ENCODE data around the gene RDH11. TPM values are rescaled to one million over a fixed set of nuclear protein-coding genes. Genes with fewer than 3 reads are reported as not detected.
A peak's percentile ranks its signal among the peaks of the same experiment; 100 is the strongest.
"Not testable (repeated sequence)": the region's sequence is repeated elsewhere in the genome, so short reads cannot be mapped to it uniquely, and the experiment has no call there.

RDH11 gene, protein sequence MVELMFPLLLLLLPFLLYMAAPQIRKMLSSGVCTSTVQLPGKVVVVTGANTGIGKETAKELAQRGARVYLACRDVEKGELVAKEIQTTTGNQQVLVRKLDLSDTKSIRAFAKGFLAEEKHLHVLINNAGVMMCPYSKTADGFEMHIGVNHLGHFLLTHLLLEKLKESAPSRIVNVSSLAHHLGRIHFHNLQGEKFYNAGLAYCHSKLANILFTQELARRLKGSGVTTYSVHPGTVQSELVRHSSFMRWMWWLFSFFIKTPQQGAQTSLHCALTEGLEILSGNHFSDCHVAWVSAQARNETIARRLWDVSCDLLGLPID
- total RNA-seq: 10 to 100 TPM; 29.9 to 31.7 TPM
- long read RNA-seq, donor 1, transcript RDH11-201 (7 exons, 2,588 nt): major isoform, 13 of 21 reads
- long read RNA-seq, donor 1, partial matches to known transcripts: 2 of 21 reads
- long read RNA-seq, donor 1, other reads (novel, unspliced or antisense): 3 of 21 reads
- long read RNA-seq, donor 2, transcript RDH11-202 (6 exons, 1,064 nt): minor isoform, 5 of 169 reads
- long read RNA-seq, donor 2, transcript RDH11-201 (7 exons, 2,588 nt): major isoform, 140 of 169 reads
- long read RNA-seq, donor 2, partial matches to known transcripts: 6 of 169 reads
- long read RNA-seq, donor 2, other reads (novel, unspliced or antisense): 12 of 169 reads

DNA sequence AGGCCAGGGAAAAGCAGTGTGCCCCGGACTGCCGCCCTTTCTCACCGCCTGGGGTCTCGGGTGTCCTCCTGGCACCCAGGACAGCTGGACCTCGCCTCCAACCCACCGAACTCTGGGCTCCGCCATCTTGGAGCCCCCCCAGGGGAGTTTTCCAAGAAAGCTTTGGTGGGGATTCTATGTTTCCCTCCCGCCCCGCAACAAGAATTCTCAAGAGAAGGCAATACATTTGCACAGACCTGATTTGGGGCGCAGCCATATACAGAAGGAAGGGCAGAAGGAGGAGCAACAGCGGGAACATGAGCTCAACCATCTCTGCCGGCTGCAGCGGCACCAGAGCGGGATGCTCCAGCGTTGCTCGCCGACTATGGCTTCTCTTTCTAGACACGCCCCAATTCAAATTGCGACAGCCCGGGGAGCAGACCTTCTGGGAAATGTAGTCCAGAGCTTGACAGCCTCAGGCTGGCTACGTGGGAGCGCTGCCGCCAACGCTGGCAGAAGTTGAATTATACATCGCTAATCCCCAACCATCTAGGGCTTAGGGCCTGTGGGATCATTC, at the start of gene RDH11:
TSS of gene RDH11 (minus strand) at position 371 of the 556 bp plus-strand sequence. CDS start at position 310, 61 bp downstream.
- peak; percentile 94 for DNase-seq (ENCODE audit: low spot score)
- intact Hi-C loops (cut with DNase I): no loop called here

DNA sequence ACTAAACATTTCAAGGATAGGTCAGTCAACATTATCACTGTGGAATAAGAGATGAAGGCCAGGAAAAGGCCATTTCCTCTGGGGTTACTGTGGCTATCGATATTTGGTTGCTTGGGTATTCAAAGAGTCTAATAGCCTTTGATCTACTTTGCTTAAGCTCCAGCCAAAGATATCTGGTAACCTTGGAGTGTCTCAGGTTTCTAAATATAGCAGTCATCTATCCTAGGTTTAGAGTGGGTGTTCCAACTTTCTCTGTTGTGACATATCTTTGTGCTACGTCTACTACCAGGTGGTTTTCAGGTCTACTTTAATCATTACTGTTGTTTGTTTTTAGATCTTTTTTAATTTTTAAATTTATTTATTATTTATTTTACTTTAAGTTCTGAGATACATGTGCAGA, 48.5 kb upstream of the RDH11 start:
- intact Hi-C loops (cut with DNase I): no loop called here
- DNase-seq (ENCODE audit: low spot score): no peak

DNA sequence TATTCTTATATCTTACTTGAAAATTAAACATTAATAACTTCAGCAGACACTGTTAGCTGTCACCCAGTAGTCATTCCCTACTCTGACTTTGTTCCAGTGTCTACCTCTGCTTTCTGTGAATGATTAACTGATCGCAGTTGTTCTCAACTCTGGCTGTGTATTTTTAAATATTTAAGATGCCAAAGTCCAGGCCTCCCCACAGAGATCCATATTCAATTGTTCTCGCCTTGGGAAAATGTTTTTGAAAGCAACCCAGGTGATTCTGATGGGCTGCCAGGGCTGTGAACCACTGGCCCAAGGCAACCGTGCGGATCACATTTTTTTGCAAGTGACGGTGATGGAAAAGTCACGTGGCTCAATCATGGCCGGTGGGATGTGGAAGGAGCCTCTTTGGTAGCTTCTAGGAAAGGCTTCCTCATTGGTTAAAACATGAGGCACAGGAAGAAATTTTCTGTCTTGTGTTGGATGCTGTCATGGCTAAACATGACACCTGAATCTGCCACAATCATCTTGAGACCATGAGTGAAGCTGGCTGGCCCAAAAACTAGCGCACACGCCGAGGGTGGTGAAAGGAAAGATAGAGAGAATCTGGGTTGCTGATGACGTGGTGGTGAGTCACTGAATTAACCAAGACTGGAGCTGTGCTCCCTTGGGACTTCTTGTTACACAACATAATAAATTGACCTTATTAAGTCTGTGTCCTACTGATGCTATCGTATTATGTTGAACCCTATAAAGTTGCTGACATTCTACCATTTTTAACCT, 43.4 kb upstream of the RDH11 start:
- intact Hi-C loops (cut with DNase I): no loop called here
- peak; percentile 88 for DNase-seq (ENCODE audit: low spot score)

DNA sequence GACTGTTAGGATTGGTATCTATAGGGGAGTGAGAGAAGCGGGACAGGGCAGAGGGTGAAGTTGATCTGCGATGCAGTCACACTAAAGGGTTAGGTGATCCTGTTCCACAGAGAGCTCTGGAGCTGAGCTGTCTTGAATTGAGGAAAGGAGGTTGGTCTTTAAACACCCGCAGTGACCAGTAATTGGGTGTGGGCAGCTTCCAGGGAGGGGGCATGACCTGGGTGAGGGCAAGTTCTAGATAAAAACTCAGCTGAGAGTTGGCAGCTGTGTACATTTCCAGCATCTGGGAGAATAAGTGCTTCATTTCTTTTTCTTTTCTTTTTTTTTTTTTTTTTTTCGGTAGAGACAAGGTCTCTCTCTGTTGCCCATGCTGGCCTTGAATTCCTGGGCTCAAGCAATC, 41.2 kb upstream of the RDH11 start:
- DNase-seq (ENCODE audit: low spot score): no peak
- intact Hi-C loops (cut with DNase I): no loop called here

DNA sequence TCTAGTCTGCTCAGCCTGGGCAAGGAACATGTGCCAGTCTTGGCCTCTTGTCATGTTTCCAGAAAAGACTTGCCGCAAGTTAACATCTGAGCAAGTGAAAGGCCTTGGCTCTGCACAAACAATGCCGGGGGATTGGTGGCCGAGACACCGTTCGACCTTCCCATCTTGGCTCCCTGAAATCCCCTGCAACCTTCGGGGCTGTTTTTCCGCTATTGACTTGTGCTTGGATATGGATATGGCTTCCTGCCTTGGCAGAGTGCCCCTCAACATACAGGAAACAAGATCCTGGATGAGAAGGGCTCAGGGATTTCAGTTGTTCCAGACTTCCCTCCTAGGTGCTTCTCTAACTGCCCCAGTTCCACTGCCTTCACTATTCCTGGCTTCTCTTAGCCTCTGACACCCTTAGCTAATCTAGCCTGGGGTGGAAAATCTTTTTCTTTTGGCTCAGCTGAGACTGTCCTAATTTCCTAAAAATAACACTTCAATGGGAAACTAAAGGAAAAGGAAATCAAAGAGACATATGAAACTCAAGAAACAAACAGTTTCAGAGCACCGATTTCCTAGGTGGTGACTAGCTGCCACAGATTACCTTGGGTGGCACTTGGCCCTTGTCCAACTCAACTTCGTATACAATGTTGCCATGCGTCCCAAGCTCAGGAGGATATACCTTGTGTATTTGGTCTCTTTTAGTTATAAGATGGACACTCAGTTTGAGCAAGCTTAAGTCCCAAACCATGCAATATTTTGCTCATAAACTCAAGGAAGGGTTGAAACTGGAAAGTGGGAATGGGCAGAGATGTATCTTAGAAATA, 40.0 kb upstream of the RDH11 start:
- intact Hi-C loops (cut with DNase I): no loop called here
- no peak for DNase-seq (ENCODE audit: low spot score)

DNA sequence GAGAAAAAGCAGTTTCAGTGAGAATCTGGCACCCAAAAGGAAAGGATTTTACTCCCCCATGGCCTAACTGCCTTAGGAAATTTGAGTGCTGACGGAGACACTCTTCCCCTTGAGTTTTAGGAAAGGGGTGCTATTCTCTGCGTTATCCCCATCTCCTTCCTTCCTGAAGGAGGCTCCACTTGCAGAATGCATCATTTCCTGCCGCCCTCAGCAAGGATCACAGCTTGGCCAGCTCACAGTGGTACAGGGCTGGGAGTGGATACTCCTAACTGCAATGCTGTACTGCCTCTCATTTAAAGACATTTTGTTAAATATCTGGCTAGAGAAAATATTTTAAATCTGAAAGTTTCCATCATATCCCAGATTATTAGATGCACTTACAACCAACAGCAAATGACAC, 39.1 kb upstream of the RDH11 start:
- no peak for DNase-seq (ENCODE audit: low spot score)
- intact Hi-C loops (cut with DNase I): no loop called here

DNA sequence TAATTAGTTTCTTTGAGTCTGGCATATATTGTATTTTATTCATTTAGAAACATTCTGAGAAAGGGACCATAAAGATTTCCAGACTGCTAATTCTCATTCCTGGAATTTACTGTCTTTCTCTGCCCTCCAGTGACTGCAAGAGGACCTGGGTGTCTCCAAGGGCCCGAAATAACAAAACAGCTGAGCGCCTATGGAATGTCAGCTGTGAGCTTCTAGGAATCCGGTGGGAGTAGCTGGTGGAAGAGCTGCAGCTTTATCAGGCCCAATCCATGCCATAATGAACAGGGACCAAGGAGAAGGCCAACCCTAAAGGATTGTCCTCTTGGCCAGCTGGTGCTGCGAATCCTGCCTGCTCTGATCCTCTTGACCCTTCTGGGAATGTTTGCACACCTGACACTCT, 38.1 kb upstream of the RDH11 start:
- intact Hi-C loops (cut with DNase I): no loop called here
- no peak for DNase-seq (ENCODE audit: low spot score)

DNA sequence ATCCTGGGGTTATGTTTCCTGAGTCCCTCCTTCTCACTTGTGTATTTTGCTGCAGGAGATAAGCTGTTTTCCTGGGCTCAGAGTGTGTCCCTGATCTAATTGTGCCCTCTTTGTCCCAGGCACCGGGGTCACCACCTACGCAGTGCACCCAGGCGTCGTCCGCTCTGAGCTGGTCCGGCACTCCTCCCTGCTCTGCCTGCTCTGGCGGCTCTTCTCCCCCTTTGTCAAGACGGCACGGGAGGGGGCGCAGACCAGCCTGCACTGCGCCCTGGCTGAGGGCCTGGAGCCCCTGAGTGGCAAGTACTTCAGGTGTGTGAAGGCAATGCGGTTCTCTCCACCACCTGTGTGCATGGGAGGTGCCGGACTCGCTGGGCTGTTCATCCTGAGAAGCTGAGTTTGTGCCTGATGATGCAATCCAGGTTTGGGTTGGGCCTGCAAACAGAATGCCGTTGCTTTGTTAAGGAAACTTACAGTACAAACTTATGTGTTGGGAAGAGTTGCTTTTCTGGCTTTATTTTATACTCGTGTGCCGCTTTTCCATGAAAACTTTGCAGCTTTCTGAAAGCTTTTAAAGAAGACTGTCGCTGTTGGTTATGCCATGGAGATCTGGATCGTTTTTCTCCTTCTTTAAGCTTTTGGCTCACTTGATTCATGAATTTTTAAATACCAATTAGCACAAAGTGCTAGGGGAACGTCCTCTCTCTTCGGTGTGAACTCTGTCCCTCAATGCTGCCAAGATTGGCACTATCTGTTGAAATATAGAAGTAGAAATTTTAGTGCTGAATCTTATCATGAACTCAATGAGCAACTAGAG, 33.7 kb upstream of the RDH11 start:
- DNase-seq (ENCODE audit: low spot score): no peak
- intact Hi-C loops (cut with DNase I): no loop called here

DNA sequence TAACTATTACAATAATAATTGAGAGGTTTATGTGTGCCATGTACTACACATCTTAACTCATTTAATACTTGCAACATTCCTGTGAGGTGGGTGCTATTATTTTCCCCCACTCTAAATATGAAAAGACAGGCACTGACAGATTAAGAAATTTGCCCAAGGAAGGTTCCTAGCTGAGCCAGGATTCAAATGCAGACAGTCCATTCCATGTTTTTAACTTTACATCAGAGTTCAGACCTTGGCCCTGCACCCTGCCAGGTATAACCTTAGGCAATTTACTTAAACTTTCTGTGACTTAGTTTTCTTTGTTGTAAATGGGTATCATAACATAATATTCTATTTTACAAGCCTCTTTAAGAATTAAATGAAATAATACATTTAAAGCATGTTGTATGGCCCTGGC, 32.7 kb upstream of the RDH11 start:
- DNase-seq (ENCODE audit: low spot score): no peak
- intact Hi-C loops (cut with DNase I): no loop called here

DNA sequence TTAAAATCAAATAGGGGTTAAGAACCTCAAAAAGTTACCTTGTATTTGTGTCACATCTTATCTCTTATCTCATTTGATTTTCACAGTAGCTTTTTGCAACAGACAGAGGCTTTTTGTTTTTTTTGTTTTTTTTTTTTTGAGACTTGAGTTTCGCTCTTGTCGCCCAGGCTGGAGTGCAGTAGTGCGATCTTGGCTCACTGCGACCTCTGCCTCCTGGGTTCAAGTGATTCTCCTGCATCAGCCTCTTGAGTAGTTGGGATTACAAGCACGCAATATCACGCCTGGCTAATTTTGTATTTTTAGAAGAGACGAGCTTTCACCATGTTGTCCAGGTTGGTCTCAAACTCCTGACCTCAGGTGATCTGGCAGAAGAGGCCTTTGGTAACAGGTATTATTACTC, 31.8 kb upstream of the RDH11 start:
- no peak for DNase-seq (ENCODE audit: low spot score)
- intact Hi-C loops (cut with DNase I): no loop called here

DNA sequence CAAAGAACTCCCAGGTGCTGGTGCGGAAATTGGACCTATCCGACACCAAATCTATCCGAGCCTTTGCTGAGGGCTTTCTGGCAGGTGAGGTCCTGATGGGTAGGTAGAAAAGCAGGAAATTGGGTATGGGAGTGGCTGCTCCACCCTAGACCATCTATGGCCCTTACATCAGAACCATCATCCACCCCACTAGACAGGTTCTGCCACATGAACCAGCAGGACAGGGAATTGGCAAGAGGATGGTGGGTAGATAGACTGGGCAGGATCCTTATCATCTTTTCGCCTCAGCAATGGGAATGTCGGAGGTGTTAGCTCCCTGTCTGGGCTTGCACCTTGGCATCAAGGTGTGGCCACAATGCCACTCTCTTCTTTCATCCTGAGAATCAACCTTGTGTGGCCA, 29.6 kb upstream of the RDH11 start:
- DNase-seq (ENCODE audit: low spot score): no peak
- intact Hi-C loops (cut with DNase I): no loop called here

DNA sequence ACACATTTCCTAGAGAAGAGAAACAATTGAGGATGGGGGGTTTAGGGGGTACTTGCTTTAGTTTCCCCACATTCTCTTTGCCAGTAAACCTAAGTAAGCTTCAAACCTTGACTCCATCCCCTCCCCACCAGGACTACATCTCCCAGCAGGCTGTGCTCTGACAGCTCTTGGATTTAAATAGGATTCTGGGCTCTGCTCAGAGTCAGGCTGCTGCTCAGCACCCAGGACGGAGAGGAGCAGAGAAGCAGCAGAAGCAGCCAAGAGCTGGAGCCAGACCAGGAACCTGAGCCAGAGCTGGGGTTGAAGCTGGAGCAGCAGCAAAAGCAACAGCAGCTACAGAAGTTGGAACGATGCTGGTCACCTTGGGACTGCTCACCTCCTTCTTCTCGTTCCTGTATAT, 26.7 kb upstream of the RDH11 start:
- peak; percentile 88 for DNase-seq (ENCODE audit: low spot score)
- intact Hi-C loops (cut with DNase I): no loop called here

DNA sequence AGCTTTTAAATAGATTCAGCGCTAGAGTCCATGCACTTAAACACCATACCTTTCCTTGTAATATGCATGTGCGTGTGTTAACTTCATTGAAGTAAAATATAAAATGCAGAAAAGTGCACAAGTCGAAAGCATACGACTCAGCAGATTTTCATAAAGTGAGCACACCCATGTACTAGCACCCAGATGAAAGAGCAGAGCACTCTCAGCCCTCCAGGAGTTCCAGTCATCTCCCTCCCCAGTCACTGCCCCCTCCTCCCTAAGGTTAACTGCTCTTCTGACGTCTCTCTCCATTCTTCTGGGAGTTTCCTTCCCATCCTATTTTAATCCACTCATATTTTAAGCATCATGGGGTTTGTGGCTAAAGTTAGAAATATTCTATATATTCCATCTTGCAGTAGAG, 26.3 kb upstream of the RDH11 start:
- no peak for DNase-seq (ENCODE audit: low spot score)
- intact Hi-C loops (cut with DNase I): no loop called here

DNA sequence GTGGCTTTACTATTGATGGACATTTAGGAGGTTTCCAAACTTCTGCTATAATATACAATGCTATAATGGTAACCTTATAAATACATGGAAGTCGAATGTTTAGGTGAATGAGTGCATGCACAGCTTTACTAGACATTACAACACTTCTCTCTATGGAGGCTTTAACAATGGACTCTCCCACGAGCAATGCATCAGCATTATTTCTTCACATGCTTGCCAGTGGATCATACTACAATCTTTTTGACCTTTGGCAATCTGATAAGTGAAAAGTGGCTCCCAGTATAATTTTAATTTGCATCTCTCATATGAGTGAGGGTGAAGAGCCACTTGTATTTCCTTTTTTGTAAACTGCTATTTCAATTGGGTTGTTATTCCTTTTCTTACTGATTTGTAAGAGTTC, 24.3 kb upstream of the RDH11 start:
- intact Hi-C loops (cut with DNase I): no loop called here
- DNase-seq (ENCODE audit: low spot score): no peak

DNA sequence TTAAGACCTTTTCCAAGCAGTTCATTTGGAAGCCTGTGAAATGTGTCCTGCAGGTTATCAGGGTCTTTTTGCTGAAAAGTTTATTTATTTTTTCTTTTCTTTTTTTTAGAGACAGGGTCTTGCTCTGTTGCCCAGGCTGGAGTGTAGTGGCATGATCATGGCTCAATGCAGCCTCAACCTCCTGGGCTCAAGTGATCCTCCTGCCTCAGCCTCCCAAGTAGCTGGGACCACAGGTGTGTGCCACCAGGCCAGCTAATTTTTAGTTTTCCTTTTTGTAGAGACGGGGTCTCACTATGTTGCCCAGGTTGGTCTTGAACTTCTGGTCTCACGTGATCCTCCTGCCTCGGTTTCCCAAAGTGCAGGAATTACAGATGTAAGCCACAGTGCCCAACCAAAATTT, 23.8 kb upstream of the RDH11 start:
- DNase-seq (ENCODE audit: low spot score); intact Hi-C loops (cut with DNase I): not testable (repeated sequence)

DNA sequence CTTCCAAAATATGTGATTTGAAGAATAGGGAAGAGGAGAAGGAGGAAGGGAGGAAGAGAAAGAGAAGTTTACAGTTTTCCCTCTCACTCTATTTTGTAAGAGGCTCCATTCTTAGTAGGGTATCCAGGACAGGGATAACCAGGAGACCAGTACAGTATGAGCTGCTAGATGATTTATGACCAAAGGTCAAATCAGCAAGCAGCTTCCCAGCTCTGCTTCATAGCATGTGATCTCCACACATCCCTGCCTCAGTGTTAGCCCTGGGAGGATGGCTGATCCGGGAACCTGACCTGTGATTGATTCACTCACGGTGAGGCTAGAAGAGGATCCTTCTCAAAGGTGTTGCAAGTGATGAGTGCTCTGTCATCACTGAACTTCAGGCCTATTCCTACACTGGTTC, 22.7 kb upstream of the RDH11 start:
- intact Hi-C loops (cut with DNase I): no loop called here
- no peak for DNase-seq (ENCODE audit: low spot score)

DNA sequence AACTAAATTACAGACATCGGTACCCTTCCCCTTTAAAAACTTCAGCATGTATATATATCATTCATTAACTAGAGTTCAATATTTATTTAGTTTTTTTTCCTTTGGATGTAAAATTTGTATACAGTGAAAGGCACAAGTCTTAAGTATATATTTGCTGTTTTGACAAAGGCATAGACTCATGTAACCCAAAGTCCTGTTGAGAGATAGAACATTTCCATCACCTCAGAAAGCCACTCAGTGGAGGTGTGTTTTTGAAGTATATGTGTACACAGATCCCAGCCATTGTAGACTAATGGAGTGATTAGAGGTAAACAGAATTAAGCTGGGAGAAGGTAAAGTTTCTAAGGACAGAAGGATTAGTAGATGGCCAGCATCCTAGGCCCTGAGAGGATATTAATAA, 21.5 kb upstream of the RDH11 start:
- DNase-seq (ENCODE audit: low spot score): no peak
- intact Hi-C loops (cut with DNase I): no loop called here

DNA sequence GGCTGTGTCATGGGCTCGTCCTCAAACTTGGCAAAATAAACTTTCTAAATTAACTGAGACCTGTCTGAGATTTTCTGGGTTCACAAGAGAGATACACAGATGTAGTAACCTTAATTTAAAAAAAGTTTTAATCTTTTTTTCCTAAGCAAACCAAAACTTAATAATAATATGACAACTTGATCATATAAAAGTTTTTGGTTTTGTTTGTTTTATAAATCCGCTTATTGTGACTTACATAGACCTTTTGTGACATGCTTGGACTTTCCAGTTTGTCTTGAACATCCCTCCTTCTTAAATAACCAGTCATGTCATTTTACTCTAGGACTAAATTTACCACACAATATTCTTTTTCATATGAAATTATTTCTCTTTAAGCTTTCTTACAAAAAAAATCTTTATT, 14.6 kb upstream of the RDH11 start:
- DNase-seq (ENCODE audit: low spot score): no peak
- intact Hi-C loops (cut with DNase I): no loop called here
